GM20431 (cell line): ENCODE measurements around the gene PHAF1.

Experiments
- in situ Hi-C: fragments of 300-500 bp; cut with MseI, MboI; formaldehyde crosslinking; loops from one replicate; pipeline ENCODE4 v1.15.0; 2020; ENCODE audit warnings: low sequenced_read_pairs; ENCODE audit not compliant: unreplicated experiment

The PHAF1 gene

GRCh38 chr16:67190448-67191399 lies 81.0 kb downstream of the PHAF1 start:
- in situ Hi-C loops: no loop called here

DNA sequence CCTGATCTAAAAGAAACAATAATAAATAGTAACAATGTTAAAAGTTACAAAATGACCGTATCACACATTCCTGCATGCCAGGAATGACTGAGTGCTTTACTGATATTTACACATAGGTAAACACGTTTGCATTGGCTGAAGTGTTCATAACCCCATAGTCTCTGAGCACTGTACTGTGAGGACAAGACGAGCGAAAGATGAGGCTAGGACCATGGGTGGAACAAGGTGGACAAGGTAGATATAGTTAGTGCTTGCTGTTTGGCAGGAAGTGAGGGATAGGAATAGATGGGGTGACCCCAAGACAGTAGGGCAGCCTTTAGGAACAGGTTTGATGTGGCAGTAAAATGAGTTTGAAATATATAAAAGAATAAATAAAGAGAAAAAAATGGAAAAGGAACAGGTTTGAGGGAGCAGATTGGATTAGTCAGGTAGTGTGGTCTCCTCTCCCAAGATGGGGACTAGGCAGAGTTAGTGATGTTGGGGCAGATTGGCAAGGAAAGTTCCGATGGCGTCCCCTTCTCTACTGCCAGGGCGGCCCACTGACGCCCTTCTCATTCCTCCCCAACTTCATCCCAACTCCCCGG lies 81.8 kb downstream of the PHAF1 start:
- in situ Hi-C loops: no loop called here

GRCh38 chr16:67191995-67192681 lies 82.4 kb downstream of the PHAF1 start, which contains the start of gene E2F4:
Gene E2F4, plus strand, starts transcription at chr16:67192155. Its CDS starts 73 bp downstream, at chr16:67192228.
- in situ Hi-C loops: no loop called here

DNA sequence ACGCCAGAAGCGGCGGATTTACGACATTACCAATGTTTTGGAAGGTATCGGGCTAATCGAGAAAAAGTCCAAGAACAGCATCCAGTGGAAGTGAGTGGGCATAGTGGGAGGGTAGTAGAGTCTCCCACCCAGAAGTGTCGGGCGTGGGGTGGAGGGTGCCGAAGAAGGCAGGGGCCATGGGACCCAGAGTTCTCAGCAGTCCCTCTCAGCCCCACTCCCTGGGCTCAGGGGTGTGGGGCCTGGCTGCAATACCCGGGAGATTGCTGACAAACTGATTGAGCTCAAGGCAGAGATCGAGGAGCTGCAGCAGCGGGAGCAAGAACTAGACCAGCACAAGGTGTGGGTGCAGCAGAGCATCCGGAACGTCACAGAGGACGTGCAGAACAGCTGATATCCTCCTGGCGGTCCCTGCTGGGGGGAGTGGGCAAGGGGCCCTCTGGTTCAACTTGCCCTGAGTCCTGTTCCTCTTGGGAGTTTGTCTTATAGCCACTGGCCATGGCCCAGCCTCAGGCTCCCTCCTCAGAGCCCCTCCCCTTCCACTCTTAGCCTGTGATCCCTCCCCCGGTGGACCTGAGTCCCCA lies 83.1 kb downstream of the PHAF1 start:
- in situ Hi-C loops: no loop called here

GRCh38 chr16:67193536-67193935 lies 83.8 kb downstream of the PHAF1 start:
- in situ Hi-C loops: no loop called here

DNA sequence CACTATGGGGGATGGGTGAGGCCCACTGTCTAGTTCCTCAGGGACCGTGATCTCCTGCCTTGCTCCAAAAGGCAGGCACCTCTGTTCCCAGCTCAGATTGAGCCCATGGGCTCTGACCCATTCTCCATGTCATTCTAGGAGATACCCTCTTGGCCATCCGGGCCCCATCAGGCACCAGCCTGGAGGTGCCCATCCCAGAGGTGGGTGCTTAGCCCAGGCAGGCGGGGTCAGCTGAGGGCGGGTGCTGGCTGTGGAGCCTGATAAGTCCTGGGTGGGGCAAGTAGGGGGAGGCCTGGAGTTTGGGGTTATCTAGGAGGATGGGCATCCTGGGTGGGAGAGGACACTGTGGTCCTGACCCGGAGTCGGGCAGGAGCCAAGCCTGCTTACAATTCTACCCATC lies 84.5 kb downstream of the PHAF1 start:
- in situ Hi-C loops: no loop called here

GRCh38 chr16:67195676-67196075 lies 85.9 kb downstream of the PHAF1 start:
- in situ Hi-C loops: no loop called here

DNA sequence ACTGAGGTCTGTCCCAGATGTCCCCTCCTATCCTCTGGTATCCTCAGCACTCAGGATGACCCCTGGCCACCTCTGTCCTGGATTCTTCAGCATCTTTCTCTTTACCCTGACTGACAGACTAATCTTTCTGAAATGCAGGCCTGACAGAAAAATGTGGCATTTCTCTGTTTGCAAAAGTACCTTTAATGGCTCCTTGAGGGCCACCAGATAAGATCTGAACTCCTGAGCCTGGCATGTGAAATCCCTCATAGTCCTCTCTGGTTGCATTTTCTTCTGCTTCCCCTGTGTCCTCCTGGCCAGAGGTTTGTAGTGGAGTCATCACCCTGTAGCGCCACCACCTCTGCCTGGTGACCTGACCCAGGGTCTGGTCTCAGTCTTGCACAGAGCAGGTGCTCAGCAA lies 87.1 kb downstream of the PHAF1 start:
- in situ Hi-C loops: no loop called here

- in situ Hi-C loops: no loop called here
Measured at GRCh38 chr16:67197704-67198103, 88.0 kb downstream of the PHAF1 start.
